ENCODE measurements around the gene RB1.

RB1 gene

DNA sequence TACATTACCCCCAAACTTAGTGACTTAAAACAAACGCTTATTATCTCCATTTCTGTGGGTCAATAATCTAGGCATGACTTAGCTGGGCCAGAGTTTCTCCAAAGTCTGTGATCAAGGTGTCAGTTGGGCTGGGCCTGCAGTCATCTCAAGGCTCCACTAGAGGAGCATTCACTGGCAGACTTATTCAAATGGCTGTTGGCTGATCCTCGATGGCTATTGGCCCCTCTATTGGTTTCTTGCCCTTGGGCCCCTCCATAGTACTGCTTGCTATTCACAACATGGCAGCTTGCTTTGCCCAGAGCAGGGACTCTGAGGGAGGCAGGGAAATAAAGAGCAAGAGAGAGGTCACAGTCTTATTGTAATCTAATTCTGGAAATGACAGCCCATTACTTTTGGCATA, 171.7 kb downstream of the RB1 start:
- no peak for DNase-seq

DNA sequence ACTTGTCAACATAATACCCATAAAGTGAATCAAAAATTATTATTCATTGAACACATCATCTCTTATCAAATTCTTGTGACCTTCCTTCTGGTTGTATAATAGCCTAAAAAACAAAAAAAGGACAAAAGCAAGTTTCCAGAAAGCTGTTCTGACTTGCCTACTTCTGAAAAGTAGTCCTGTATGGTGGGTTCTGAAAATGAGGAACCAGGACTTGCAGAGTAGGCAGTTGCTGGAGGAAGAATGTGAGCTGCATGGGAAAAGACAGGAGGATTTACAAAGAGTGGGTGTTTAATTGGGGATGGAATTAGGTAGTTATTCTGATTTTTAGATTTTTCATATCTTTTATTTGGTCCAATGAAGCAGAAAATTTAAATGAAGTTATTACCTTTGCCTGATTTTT, 172.7 kb downstream of the RB1 start:
- DNase-seq, result no peak

GRCh38 chr13:48476686-48477085, 173.1 kb downstream of the RB1 start:
- no peak for DNase-seq

DNA sequence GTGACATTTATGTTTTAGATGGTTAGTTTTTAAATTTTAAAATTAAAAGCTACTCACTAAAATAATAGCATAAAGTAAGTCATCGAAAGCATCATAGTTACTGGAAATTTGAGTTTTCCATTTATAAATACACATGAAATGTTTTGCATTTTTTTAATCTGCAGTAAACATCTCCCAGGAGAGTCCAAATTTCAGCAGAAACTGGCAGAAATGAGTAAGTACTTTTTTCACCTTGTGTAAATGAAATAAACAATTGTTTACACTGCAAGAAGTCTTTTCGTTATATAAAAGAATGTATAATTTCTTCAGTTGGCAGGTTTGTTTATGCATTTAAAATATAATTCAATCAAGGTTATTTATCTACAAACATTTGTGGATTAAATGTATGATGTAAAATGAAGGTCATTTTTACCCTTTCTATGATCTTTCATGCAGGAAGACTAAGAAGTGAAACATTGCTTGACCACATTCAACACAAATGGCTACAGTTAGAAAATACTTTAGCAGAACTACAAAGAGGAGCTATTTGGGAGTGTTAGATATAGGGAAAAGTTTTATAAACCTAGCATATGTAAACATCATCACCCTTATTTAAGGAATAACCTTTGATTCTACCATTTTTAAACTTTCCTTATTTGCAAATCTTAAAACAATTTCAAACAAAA, 173.8 kb downstream of the RB1 start:
- DNase-seq, result no peak

DNA sequence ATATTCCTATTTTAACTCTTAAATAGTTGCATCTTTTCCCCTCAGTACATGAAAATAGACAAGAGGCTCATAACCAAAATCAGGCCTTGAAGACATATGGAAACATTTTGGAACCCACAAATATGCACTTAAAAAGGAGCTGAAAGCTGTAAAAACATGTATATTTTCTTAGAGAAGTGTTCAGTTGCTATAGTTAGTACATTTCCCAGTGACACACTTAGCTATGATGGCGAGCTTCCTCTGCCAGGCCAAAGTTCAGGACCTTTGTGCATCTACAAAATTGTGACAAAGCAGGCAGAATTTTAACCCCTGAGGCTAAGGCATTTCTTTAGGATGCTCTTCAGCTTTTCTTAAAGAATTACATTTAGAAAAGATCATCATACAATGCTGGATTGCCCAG, 174.8 kb downstream of the RB1 start:
- no peak for DNase-seq

GRCh38 chr13:48483575-48483974, 180.0 kb downstream of the RB1 start:
- DNase-seq, result no peak

- no peak for DNase-seq
These were observed 181.9 kb downstream of the RB1 start for GRCh38 chr13:48485432-48485831.

DNA sequence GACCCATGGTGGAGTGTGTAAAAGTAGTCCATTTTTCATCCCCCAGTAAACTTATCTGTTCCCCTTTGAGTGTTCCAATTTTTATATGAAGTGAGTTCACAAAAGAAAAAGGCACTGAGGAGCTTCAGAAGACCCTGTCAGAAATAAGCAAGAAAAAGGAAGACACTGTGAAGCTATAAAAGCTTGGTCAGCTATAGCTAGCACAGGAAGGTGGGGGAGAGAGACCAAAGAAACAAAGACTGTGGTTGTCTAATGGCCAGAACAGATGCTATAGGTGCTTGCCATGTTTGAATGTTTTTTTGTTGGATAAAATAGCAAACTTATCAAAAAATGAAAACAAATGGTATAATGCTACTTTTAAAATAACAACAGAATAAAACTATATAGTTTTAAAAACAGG, 182.8 kb downstream of the RB1 start:
- no peak for DNase-seq

- no peak for DNase-seq
These were observed 183.3 kb downstream of the RB1 start for GRCh38 chr13:48486836-48487235.

- no peak for DNase-seq
These were observed 184.4 kb downstream of the RB1 start for GRCh38 chr13:48487968-48488367.

DNA sequence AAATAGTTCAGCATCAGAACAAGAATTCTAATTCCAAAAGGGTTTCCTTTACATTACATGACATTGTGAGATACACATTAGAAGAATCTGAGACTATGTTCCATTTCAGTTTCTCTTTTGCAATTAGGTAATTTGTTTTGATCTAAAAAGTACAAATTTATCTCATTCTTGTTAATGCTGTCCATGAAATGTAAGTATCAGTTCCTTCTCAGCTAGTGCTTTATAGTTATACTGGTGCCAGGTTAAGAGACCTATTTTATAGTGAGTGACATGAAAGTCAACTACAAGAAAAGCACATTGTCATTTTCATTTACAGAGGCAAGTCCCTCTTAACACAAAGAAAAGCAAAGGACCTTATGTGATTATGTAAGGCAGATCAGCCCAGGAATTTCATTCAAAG, 185.4 kb downstream of the RB1 start:
- no peak for DNase-seq

GRCh38 chr13:48489666-48490065, 186.1 kb downstream of the RB1 start:
- DNase-seq, result no peak

DNA sequence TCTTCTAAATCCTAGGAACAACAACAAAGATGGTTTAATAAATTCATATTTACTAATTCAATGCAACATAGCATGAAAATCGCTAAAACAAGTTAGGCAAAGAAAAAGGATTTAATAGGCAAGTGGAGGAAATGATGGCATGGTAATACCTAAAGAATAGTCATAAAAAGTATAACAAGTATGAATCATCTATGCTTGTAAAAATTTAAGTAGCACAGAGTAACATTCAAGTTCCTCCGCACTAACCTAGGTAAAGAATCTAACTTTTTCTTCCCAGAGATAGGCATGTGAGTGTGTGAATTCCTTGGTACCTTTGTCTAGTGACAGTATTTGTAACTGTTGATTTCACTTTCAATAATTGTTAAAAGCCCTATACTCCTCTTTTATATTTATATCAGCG, 186.7 kb downstream of the RB1 start:
- DNase-seq, result no peak

GRCh38 chr13:48491423-48492095, 188.0 kb downstream of the RB1 start:
- no peak for DNase-seq

GRCh38 chr13:48492096-48492440, 188.5 kb downstream of the RB1 start:
- no peak for DNase-seq

GRCh38 chr13:48492470-48493065, 189.0 kb downstream of the RB1 start:
- DNase-seq, result no peak

GRCh38 chr13:48493066-48493765, 189.7 kb downstream of the RB1 start:
- no peak for DNase-seq

DNA sequence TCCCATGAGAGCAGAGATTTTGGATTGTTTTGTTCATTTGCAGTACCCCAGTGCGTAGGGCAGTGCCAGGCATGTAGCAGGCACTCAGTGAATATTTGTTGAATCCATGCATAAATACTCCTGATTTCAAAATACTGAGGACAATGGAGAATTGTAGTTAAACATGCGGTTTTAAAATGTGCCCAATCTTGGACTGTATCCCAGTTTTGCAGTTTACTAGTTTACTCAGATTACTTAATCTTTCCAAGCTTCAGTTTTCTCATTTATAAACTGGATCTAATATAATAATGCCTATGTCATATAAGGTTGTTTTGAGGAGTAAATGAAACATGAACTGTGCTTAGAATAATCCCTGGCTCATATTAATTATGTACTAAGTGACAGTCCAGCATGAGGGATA, 190.3 kb downstream of the RB1 start:
- DNase-seq, result no peak

DNA sequence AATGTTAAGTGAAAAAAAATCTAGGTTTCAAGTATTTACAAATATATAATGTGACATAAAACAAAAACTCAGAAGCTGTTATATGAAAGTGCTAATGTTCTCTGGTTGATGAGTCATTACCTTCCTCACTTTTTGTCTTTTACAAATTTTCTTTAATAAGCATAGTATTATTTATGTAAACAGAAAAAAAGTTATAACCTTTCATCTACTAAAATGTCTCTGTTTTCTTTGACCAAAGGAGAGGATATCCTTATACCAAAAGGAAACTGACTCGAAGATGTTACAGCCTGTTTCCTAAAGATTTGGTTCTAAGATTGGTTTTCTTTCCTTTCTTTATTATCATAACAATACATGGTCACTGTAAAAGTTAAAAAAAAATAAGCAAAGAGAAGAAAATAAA, 191.3 kb downstream of the RB1 start:
- DNase-seq, result no peak

GRCh38 chr13:48496271-48497161, 193.0 kb downstream of the RB1 start:
- DNase-seq, result no peak

DNA sequence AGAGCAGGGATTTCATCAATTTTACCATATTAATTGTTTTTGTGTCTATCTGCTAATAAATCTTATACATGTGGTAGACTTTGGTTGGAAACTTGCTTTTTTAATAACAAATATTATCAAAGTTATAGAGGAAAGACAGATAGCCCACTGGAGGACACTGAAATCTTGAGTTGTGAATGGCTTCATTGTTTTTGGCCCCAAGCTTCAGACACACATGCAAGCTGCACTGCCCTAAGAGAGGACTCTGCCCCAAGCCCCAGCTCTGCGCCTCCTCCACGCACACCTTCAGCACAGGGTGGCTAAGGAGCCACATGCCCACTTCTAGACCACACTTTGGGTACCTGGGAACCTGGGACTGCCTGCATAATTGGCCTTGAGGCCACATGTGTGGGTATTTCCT, 194.1 kb downstream of the RB1 start:
- no peak for DNase-seq

GRCh38 chr13:48500652-48501197, 197.2 kb downstream of the RB1 start:
- DNase-seq, result no peak

GRCh38 chr13:48501705-48502104, 198.2 kb downstream of the RB1 start:
- DNase-seq, result no peak

Data from NCI-H1930 (cell line).